A673 (cell line): ENCODE measurements around the gene MAML3.

Experiments used
- CTCF ChIP-seq: fragments of 300-800, 200-600 bp; sonication (generic); conservative IDR thresholded peaks from 2 replicates; pipeline ENCODE4 v1.5.1; 2017; ENCODE audit warnings: low read depth, mild to moderate bottlenecking, antibody characterized with exemption, low read length, moderate library complexity, mixed read lengths
- EZH2 ChIP-seq: fragments of 200-600 bp; sonication (generic); IDR thresholded peaks from 2 replicates; pipeline ENCODE4 v1.6.1; 2017; ENCODE audit warnings: borderline replicate concordance, low read depth, mild to moderate bottlenecking, mixed read lengths, antibody characterized with exemption, low read length; ENCODE audit not compliant: poor library complexity, severe bottlenecking

DNA sequence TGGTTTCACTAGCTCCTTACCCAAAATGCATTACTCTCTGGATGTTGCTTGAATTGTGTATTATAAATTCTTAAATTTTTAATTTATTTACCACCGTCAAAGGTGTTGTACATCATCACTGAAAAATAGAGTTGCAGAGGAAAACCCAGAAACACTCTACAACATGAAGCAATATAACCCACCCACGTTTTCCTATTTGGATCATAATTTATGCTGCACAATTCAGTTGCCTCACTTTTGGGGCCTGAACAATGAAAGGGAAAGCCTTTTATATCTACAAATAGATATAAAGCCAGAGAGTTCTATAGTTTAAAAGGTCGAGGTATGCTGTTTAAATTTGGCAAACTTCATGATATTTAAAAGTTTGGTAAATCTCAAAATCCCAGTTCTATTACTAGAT, 372.9 kb downstream of the MAML3 start:
- TF ChIP-seq CTCF (no peak), EZH2 (no peak)
